PC-9 (cell line): ENCODE measurements around the gene ZNF860. TPM values are rescaled to one million over a fixed set of nuclear protein-coding genes. Genes with fewer than 3 reads are reported as not detected.

Experiments used
- BruUV-seq: library from RNA; stranded (reverse); fragments of 400-500 nt; replicated peaks from 2 replicates; lab custom pipeline; 2021; lab: Mats Ljungman, UMichigan
- CTCF ChIA-PET: fragments of 300-600 bp; sonication (Branson Sonifier 250); formaldehyde crosslinking; loops from one replicate; lab custom pipeline; 2022; ENCODE audit warnings: antibody characterized with exemption; lab: Charles Lee
- POLR2A ChIA-PET: fragments of 300-600 bp; sonication (Branson Sonifier 250); formaldehyde crosslinking; loops from one replicate; lab custom pipeline; 2022; ENCODE audit warnings: antibody characterized with exemption; ENCODE audit not compliant: unreplicated experiment; lab: Charles Lee
- DNase-seq, 2 experiments: peaks; one replicate each; pipeline versions ENCODE4 v3.0.0 to v3.0.0-alpha.2; 2015 to 2022; ENCODE audit warnings: mixed read lengths in 1 of 2
- H2AFZ ChIP-seq: fragments of 200-600 bp; sonication (generic); 2 replicates; pipeline ENCODE4 v1.8.1; 2017; ENCODE audit warnings: antibody characterized with exemption
- H3F3A ChIP-seq: fragments of 200-600 bp; sonication (generic); 2 replicates; pipeline ENCODE4 v1.8.1; 2017; ENCODE audit warnings: antibody characterized with exemption, mild to moderate bottlenecking, low read depth; ENCODE audit not compliant: insufficient read depth
- H3K27ac ChIP-seq: fragments of 200-600 bp; sonication (generic); 2 replicates; pipeline ENCODE4 v1.6.1; 2016; ENCODE audit warnings: mixed run types
- H3K27me3 ChIP-seq: fragments of 200-600 bp; sonication (generic); 2 replicates; pipeline ENCODE4 v1.6.1; 2016; ENCODE audit warnings: low read depth, mixed run types; ENCODE audit not compliant: insufficient read depth
- H3K36me3 ChIP-seq: fragments of 200-600 bp; sonication (generic); 2 replicates; pipeline ENCODE4 v1.6.1; 2016; ENCODE audit warnings: low read depth, mixed run types
- H3K4me1 ChIP-seq: fragments of 200-600 bp; sonication (generic); replicated peaks from 2 replicates; pipeline ENCODE4 v1.6.1; 2016; ENCODE audit warnings: mixed run types; ENCODE audit not compliant: insufficient read depth
- H3K4me2 ChIP-seq: fragments of 200-600 bp; sonication (generic); 2 replicates; pipeline ENCODE4 v1.6.1; 2017; ENCODE audit warnings: mixed run types
- H3K4me3 ChIP-seq: fragments of 200-600 bp; sonication (generic); 2 replicates; pipeline ENCODE4 v1.6.1; 2016; ENCODE audit warnings: mixed run types
- H3K79me2 ChIP-seq: fragments of 200-600 bp; sonication (generic); 2 replicates; pipeline ENCODE4 v1.6.1; 2017; ENCODE audit warnings: low read depth, mixed run types
- H3K9me2 ChIP-seq: fragments of 200-600 bp; sonication (generic); 2 replicates; pipeline ENCODE4 v1.8.1; 2017; ENCODE audit warnings: mild to moderate bottlenecking; ENCODE audit not compliant: insufficient read depth
- H3K9me3 ChIP-seq: fragments of 200-600 bp; sonication (generic); 2 replicates; pipeline ENCODE4 v1.8.1; 2016; ENCODE audit warnings: low read depth; ENCODE audit not compliant: insufficient read depth
- H4K20me1 ChIP-seq: fragments of 200-600 bp; sonication (generic); 2 replicates; pipeline ENCODE4 v1.8.1; 2017; ENCODE audit not compliant: insufficient read depth
- EZH2 ChIP-seq: fragments of 200-600 bp; sonication (generic); IDR thresholded peaks from 2 replicates; pipeline ENCODE4 v1.8.0; 2017; ENCODE audit warnings: antibody characterized with exemption, low read depth
- intact Hi-C: fragments of 100-400 bp; cut with micrococcal nuclease; formaldehyde crosslinking; loops from one replicate; pipeline ENCODE4 v1.10.0; 2022; ENCODE audit not compliant: unreplicated experiment
- total RNA-seq: library from RNA; stranded (reverse); gene quantifications from 2 replicates; pipeline ENCODE4 v1.2.3, GENCODE V29; 2021
- TF ChIP-seq, protein P1 (sequence below): fragments of 200-600 bp; sonication (generic); conservative IDR thresholded peaks from 2 replicates; pipeline ENCODE4 v1.6.1; 2017; ENCODE audit warnings: mixed run types, antibody characterized with exemption, mild to moderate bottlenecking, moderate library complexity

The ZNF860 gene
- total RNA-seq, 1 experiment from 2014 or later, result 5.3 TPM

DNA sequence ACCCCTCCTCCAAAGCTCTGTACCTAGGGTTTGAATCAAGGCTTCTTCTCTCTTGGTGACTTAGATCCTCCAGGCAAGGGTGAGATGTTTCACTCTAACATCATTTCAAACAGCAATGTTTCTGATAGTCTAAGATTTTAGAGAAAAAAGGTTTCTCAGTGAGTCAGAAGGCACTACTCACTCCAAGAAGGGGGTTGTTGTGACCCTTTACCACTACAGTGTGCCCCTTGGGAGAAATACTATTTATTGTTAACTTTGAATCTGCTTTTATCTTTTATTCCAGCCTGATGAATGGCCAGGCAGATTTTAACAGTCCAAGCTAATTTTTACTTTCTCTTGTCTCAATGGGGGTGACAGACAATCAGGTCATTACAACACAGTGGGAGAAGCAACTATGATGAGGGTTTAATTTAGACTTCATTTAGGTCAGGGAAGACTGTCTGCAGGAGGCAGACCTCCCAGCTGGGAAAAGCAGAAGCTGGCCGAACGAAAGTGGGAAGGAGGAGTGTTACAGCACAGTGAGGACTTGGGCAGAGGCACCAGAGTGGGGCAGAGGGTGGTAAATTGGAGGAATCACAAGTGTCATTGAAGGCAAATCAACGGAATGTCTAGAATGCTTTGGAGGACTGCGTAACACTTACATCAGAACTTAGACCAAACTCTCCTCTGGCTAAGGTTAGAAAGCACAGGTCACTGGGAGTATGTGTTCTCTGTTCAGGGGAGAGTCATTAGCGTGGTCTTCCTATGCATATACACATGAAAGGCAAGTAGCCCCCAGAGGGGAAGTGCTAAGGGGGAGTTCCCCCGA lies 21.2 kb downstream of the ZNF860 start:
- H4K20me1 ChIP-seq, result no peaks in the 10 kb centered on the region

DNA sequence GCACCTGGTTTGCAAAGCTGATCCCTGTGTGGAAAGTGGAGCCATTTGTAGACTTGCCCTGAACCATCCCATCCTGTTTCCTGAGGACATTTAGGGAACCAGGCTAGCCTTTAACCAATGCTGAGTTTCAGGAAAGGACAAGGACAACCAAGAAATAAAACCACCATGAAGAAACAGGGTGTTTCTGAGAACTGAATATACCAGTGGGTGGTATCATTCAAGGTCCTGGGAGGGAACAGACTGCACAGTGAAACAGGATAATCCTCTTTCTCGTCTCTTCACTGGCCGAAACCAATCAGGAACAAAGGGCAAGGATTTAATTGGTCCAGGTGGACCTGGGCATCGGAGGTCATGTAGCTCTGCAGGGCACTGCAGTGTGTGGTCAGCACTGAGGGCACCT lies 21.8 kb downstream of the ZNF860 start:
- ChIA-PET POLR2A (no interaction called here), CTCF (no interaction called here)
- H3K9me2 ChIP-seq, result no peaks in the 10 kb centered on the region
- no peaks in the 10 kb centered on the region for H3K79me2 ChIP-seq
- no peaks in the 10 kb centered on the region for H4K20me1 ChIP-seq
- H3K9me3 ChIP-seq, result no peaks in the 10 kb centered on the region
- no TSS peak for BruUV-seq
- intact Hi-C loops, result no loop called here
- H3K4me2 ChIP-seq, result no peak overlapping the region
- no peak overlapping the region for H3K27ac ChIP-seq
- H3K27me3 ChIP-seq, result no peaks in the 10 kb centered on the region
- H3K36me3 ChIP-seq, result no peaks in the 10 kb centered on the region
- no peak for TF ChIP-seq EZH2
- TF ChIP-seq, protein P1, sequence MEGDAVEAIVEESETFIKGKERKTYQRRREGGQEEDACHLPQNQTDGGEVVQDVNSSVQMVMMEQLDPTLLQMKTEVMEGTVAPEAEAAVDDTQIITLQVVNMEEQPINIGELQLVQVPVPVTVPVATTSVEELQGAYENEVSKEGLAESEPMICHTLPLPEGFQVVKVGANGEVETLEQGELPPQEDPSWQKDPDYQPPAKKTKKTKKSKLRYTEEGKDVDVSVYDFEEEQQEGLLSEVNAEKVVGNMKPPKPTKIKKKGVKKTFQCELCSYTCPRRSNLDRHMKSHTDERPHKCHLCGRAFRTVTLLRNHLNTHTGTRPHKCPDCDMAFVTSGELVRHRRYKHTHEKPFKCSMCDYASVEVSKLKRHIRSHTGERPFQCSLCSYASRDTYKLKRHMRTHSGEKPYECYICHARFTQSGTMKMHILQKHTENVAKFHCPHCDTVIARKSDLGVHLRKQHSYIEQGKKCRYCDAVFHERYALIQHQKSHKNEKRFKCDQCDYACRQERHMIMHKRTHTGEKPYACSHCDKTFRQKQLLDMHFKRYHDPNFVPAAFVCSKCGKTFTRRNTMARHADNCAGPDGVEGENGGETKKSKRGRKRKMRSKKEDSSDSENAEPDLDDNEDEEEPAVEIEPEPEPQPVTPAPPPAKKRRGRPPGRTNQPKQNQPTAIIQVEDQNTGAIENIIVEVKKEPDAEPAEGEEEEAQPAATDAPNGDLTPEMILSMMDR, result no peak
- no peaks in the 10 kb centered on the region for H3K4me1 ChIP-seq
- H2AFZ ChIP-seq, result no peak overlapping the region
- H3F3A ChIP-seq, result no peaks in the 10 kb centered on the region
- no peak for DNase-seq
- H3K4me3 ChIP-seq, result no peak overlapping the region

More for the DNA sequence above, 21.2 kb downstream of the ZNF860 start:
- H3K4me2 ChIP-seq, result no peak overlapping the region
- no peaks in the 10 kb centered on the region for H3F3A ChIP-seq
- H3K9me3 ChIP-seq, result no peaks in the 10 kb centered on the region
- intact Hi-C loops, result no loop called here
- no peaks in the 10 kb centered on the region for H3K79me2 ChIP-seq
- TF ChIP-seq EZH2, result no peak
- TF ChIP-seq, protein P1, result no peak
- ChIA-PET POLR2A (interaction anchor here (0.6 kb wide), 1 partner anchor 806 kb away, joined by 20 read pairs; no protein-coding TSS in a partner anchor), CTCF (interaction anchor here (0.6 kb wide), 1 partner anchor 212 kb away, joined by 3 read pairs; no protein-coding TSS in a partner anchor)
- no peak overlapping the region for H3K27ac ChIP-seq
- H3K27me3 ChIP-seq, result no peaks in the 10 kb centered on the region
- H3K4me3 ChIP-seq, result no peak overlapping the region
- no peaks in the 10 kb centered on the region for H3K36me3 ChIP-seq
- H3K4me1 ChIP-seq, result no peaks in the 10 kb centered on the region
- H3K9me2 ChIP-seq, result no peaks in the 10 kb centered on the region
- H2AFZ ChIP-seq, result no peak overlapping the region
- DNase-seq, result no peak
- BruUV-seq, result no TSS peak

GRCh38 chr3:32004113-32004765 lies 22.7 kb downstream of the ZNF860 start:
- POLR2A ChIA-PET, result no interaction called here
- Histone ChIP-seq H3K4me1 (no peaks in the 10 kb centered on the region), H3K9me3 (no peaks in the 10 kb centered on the region), H3K27ac (no peak overlapping the region), H3K36me3 (no peaks in the 10 kb centered on the region), H4K20me1 (no peaks in the 10 kb centered on the region), H3K27me3 (no peaks in the 10 kb centered on the region), H3F3A (no peaks in the 10 kb centered on the region), H2AFZ (no peak overlapping the region), H3K9me2 (no peaks in the 10 kb centered on the region), H3K4me3 (no peak overlapping the region), H3K4me2 (no peak overlapping the region), H3K79me2 (no peaks in the 10 kb centered on the region)
- intact Hi-C loops, result no loop called here
- CTCF ChIA-PET, result no interaction called here
- BruUV-seq, result no TSS peak
- TF ChIP-seq, protein P1, result peak; percentile 24; the same call in 1 of the 2 replicates
- no peak for TF ChIP-seq EZH2
- DNase-seq, result peak; percentile 35 to 40
